ENCODE data around the gene NPS.
A peak's percentile ranks its signal among the peaks of the same experiment; 100 is the strongest.

NPS gene

DNA sequence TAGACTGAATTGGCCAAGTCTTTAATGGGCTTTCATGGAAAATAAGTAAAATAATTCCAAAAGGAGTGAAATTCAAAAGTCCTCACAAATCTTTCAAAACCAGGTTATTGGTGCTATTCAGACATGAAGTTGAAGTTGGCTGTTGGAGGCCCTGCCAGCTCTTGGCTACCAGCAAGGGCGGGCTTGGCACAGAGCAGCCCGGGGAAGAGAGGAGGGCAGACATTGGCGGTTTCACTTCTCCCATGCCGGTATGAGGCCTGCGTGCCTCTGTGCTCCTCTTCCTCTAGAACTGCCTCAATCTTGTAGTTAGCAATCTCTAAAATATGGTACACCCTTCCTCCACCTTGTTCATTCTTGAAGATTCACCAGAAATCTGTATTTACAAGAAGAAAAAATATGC is 16.4 kb upstream of the NPS start:
- no peak overlapping the region for H4K91ac ChIP-seq (ENCODE audit: low read depth, low read length)
- H3K9ac ChIP-seq (ENCODE audit: low read length): no peak overlapping the region
- H3K27ac ChIP-seq (ENCODE audit: low read depth, low read length): no peak overlapping the region
- no peaks in the 10 kb centered on the region for H3K9me3 ChIP-seq (ENCODE audit: insufficient read depth, low read depth, low read length)
- H2BK12ac ChIP-seq (ENCODE audit: low read length): no peak overlapping the region
- H2BK120ac ChIP-seq (ENCODE audit: insufficient read depth, low read length, poor library complexity): no peak overlapping the region
- no peak overlapping the region for H3K4me3 ChIP-seq (ENCODE audit: low read depth, low read length)
- no peak overlapping the region for H2BK5ac ChIP-seq (ENCODE audit: low read depth, low read length, poor library complexity)
- no peak for DNase-seq
- H3K79me1 ChIP-seq (ENCODE audit: low read length): no peaks in the 10 kb centered on the region
- no peaks in the 10 kb centered on the region for H3K79me2 ChIP-seq (ENCODE audit: control insufficient read depth, insufficient read depth, low read length, poor library complexity)
- no peaks in the 10 kb centered on the region for H3K4me1 ChIP-seq (ENCODE audit: control insufficient read depth in 1 of 2, insufficient read depth in 2 of 2, low read length in 2 of 2)
- no peak overlapping the region for H3K14ac ChIP-seq (ENCODE audit: low read length)
- no peak overlapping the region for H4K8ac ChIP-seq (ENCODE audit: low read depth, low read length)
- no peak overlapping the region for H2AFZ ChIP-seq (ENCODE audit: insufficient read depth, low read length, poor library complexity)
- no peak overlapping the region for H3K18ac ChIP-seq (ENCODE audit: low read length)
- no peak overlapping the region for H3K23ac ChIP-seq (ENCODE audit: low read length)
- H3K36me3 ChIP-seq (ENCODE audit: control insufficient read depth in 1 of 2, insufficient read depth in 2 of 2, low read length in 2 of 2): no peaks in the 10 kb centered on the region
- H2AK5ac ChIP-seq (ENCODE audit: low read length): no peak overlapping the region
- no peak overlapping the region for H4K12ac ChIP-seq (ENCODE audit: low read depth, low read length)
- H3K4ac ChIP-seq (ENCODE audit: low read depth, low read length): no peak overlapping the region
- H3K4me2 ChIP-seq (ENCODE audit: low read length): no peak overlapping the region
- no CpG with 5 or more reads among the region's 5 CpGs for WGBS (ENCODE audit: extremely low coverage, insufficient coverage, insufficient read length)
- no peaks in the 10 kb centered on the region for H3K27me3 ChIP-seq (ENCODE audit: insufficient read depth, low read length)

GRCh38 chr10:127534074-127534473 is 15.0 kb upstream of the NPS start:
- Histone ChIP-seq H3K4me3 (ENCODE audit: low read depth, low read length) (no peak overlapping the region), H4K12ac (ENCODE audit: low read depth, low read length) (no peak overlapping the region), H2BK12ac (ENCODE audit: low read length) (no peak overlapping the region), H3K79me2 (ENCODE audit: control insufficient read depth, insufficient read depth, low read length, poor library complexity) (no peaks in the 10 kb centered on the region), H3K9me3 (ENCODE audit: insufficient read depth, low read depth, low read length) (no peaks in the 10 kb centered on the region), H3K36me3 (ENCODE audit: control insufficient read depth in 1 of 2, insufficient read depth in 2 of 2, low read length in 2 of 2) (no peaks in the 10 kb centered on the region), H3K4me1 (ENCODE audit: control insufficient read depth in 1 of 2, insufficient read depth in 2 of 2, low read length in 2 of 2) (no peaks in the 10 kb centered on the region), H3K27me3 (ENCODE audit: insufficient read depth, low read length) (no peaks in the 10 kb centered on the region), H2AFZ (ENCODE audit: insufficient read depth, low read length, poor library complexity) (no peak overlapping the region), H4K8ac (ENCODE audit: low read depth, low read length) (no peak overlapping the region), H4K91ac (ENCODE audit: low read depth, low read length) (no peak overlapping the region), H3K79me1 (ENCODE audit: low read length) (no peaks in the 10 kb centered on the region), H2AK5ac (ENCODE audit: low read length) (no peak overlapping the region), H3K4ac (ENCODE audit: low read depth, low read length) (no peak overlapping the region), H3K23ac (ENCODE audit: low read length) (no peak overlapping the region), H2BK120ac (ENCODE audit: insufficient read depth, low read length, poor library complexity) (no peak overlapping the region), H3K9ac (ENCODE audit: low read length) (no peak overlapping the region), H3K4me2 (ENCODE audit: low read length) (no peak overlapping the region), H3K14ac (ENCODE audit: low read length) (no peak overlapping the region), H3K18ac (ENCODE audit: low read length) (no peak overlapping the region), H3K27ac (ENCODE audit: low read depth, low read length) (no peak overlapping the region), H2BK5ac (ENCODE audit: low read depth, low read length, poor library complexity) (no peak overlapping the region)
- DNase-seq: peak in 1 of 2 donors; percentile 4
- no CpG with 5 or more reads among the region's 6 CpGs for WGBS (ENCODE audit: extremely low coverage, insufficient coverage, insufficient read length)

- DNase-seq: no peak
- Histone ChIP-seq H3K4ac (ENCODE audit: low read depth, low read length) (no peak overlapping the region), H4K91ac (ENCODE audit: low read depth, low read length) (no peak overlapping the region), H3K9ac (ENCODE audit: low read length) (no peak overlapping the region), H4K8ac (ENCODE audit: low read depth, low read length) (no peak overlapping the region), H2AK5ac (ENCODE audit: low read length) (no peak overlapping the region), H3K79me2 (ENCODE audit: control insufficient read depth, insufficient read depth, low read length, poor library complexity) (no peaks in the 10 kb centered on the region), H3K36me3 (ENCODE audit: control insufficient read depth in 1 of 2, insufficient read depth in 2 of 2, low read length in 2 of 2) (no peaks in the 10 kb centered on the region), H3K4me1 (ENCODE audit: control insufficient read depth in 1 of 2, insufficient read depth in 2 of 2, low read length in 2 of 2) (no peaks in the 10 kb centered on the region), H4K12ac (ENCODE audit: low read depth, low read length) (no peak overlapping the region), H3K79me1 (ENCODE audit: low read length) (no peaks in the 10 kb centered on the region), H3K23ac (ENCODE audit: low read length) (no peak overlapping the region), H3K4me2 (ENCODE audit: low read length) (no peak overlapping the region), H2BK120ac (ENCODE audit: insufficient read depth, low read length, poor library complexity) (no peak overlapping the region), H2BK12ac (ENCODE audit: low read length) (no peak overlapping the region), H3K4me3 (ENCODE audit: low read depth, low read length) (no peak overlapping the region), H3K18ac (ENCODE audit: low read length) (no peak overlapping the region), H2AFZ (ENCODE audit: insufficient read depth, low read length, poor library complexity) (no peak overlapping the region), H3K27me3 (ENCODE audit: insufficient read depth, low read length) (no peaks in the 10 kb centered on the region), H3K14ac (ENCODE audit: low read length) (no peak overlapping the region), H3K27ac (ENCODE audit: low read depth, low read length) (no peak overlapping the region), H3K9me3 (ENCODE audit: insufficient read depth, low read depth, low read length) (no peaks in the 10 kb centered on the region), H2BK5ac (ENCODE audit: low read depth, low read length, poor library complexity) (no peak overlapping the region)
- no CpG with 5 or more reads among the region's 1 CpG for WGBS (ENCODE audit: extremely low coverage, insufficient coverage, insufficient read length)
These were observed 14.6 kb upstream of the NPS start for GRCh38 chr10:127534496-127534895.

DNA sequence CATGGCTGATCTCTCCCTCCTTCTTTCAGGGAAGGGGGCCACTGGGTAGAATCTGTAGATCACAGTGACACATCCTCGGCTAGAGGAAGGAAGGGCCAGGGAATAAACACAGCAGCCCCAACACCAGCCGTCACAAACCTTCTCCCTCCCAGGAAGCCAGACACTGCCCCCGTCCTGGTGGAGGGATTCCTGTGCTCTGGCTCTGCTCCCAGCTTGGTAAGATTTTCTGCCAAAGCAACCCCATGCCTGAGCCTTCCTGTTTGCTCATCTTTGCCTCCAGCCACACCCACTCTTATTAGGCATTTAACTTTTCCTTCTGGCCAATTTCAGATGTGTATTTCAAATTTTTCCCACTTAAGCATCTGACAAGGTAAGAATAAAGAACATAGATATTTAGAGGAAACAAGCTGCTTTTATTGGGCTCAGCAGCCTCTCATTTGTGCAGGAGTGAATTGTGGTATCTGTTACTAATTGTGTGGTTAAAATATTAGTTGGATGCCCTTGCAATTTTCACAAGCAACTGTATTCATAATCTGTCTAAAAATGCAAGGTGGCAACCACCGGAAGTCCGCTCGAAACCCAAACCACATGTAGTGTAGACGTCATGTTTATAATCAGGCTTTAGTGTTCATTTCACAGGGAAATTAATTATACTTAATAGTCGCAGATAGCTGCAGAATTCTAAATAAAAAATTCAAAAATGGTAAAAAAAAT is 13.2 kb upstream of the NPS start:
- no peak overlapping the region for H3K9ac ChIP-seq (ENCODE audit: low read length)
- H2AFZ ChIP-seq (ENCODE audit: insufficient read depth, low read length, poor library complexity): no peak overlapping the region
- H3K27me3 ChIP-seq (ENCODE audit: insufficient read depth, low read length): no peaks in the 10 kb centered on the region
- H3K14ac ChIP-seq (ENCODE audit: low read length): no peak overlapping the region
- H4K91ac ChIP-seq (ENCODE audit: low read depth, low read length): no peak overlapping the region
- no peak overlapping the region for H3K27ac ChIP-seq (ENCODE audit: low read depth, low read length)
- no peaks in the 10 kb centered on the region for H3K9me3 ChIP-seq (ENCODE audit: insufficient read depth, low read depth, low read length)
- H3K4me3 ChIP-seq (ENCODE audit: low read depth, low read length): no peak overlapping the region
- WGBS (ENCODE audit: extremely low coverage, insufficient coverage, insufficient read length): no CpG with 5 or more reads among the region's 8 CpGs
- no peak overlapping the region for H2BK120ac ChIP-seq (ENCODE audit: insufficient read depth, low read length, poor library complexity)
- H4K8ac ChIP-seq (ENCODE audit: low read depth, low read length): no peak overlapping the region
- H3K23ac ChIP-seq (ENCODE audit: low read length): no peak overlapping the region
- no peak overlapping the region for H3K4ac ChIP-seq (ENCODE audit: low read depth, low read length)
- no peak overlapping the region for H2BK12ac ChIP-seq (ENCODE audit: low read length)
- no peak overlapping the region for H4K12ac ChIP-seq (ENCODE audit: low read depth, low read length)
- no peaks in the 10 kb centered on the region for H3K4me1 ChIP-seq (ENCODE audit: control insufficient read depth in 1 of 2, insufficient read depth in 2 of 2, low read length in 2 of 2)
- no peaks in the 10 kb centered on the region for H3K79me1 ChIP-seq (ENCODE audit: low read length)
- H3K36me3 ChIP-seq (ENCODE audit: control insufficient read depth in 1 of 2, insufficient read depth in 2 of 2, low read length in 2 of 2): no peaks in the 10 kb centered on the region
- no peak overlapping the region for H3K18ac ChIP-seq (ENCODE audit: low read length)
- H3K4me2 ChIP-seq (ENCODE audit: low read length): no peak overlapping the region
- H2BK5ac ChIP-seq (ENCODE audit: low read depth, low read length, poor library complexity): no peak overlapping the region
- H3K79me2 ChIP-seq (ENCODE audit: control insufficient read depth, insufficient read depth, low read length, poor library complexity): no peaks in the 10 kb centered on the region
- no peak for DNase-seq
- H2AK5ac ChIP-seq (ENCODE audit: low read length): no peak overlapping the region

All from trophoblast cell (in vitro differentiated cells and primary cell).